Stimulated activated naive CD8-positive, alpha-beta T cell treated with anti-CD3 and anti-CD28 coated beads, Interleukin-15, Interleukin-2, amounts not matched to agents 100 ng/mL and 50 ng/mL, for 24 hours (primary cell): ENCODE data around the gene MYO5C.

Experiments
- H3K27ac Mint-ChIP-seq: one replicate; pipeline ENCODE4 v1.8.0; 2021; ENCODE audit warnings: mild to moderate bottlenecking, mixed read lengths
- H3K27me3 Mint-ChIP-seq: one replicate; pipeline ENCODE4 v1.8.0; 2021; ENCODE audit warnings: mixed read lengths
- H3K36me3 Mint-ChIP-seq: one replicate; pipeline ENCODE4 v1.8.0; 2021; ENCODE audit warnings: low read depth, mixed read lengths
- H3K4me1 Mint-ChIP-seq: one replicate; pipeline ENCODE4 v1.8.0; 2021; ENCODE audit warnings: low read depth, mixed read lengths
- H3K4me3 Mint-ChIP-seq: one replicate; pipeline ENCODE4 v1.8.0; 2021; ENCODE audit warnings: mild to moderate bottlenecking, mixed read lengths
- H3K9me3 Mint-ChIP-seq: one replicate; pipeline ENCODE4 v1.8.0; 2021; ENCODE audit warnings: mixed read lengths

MYO5C gene

GRCh38 chr15:52225230-52225629 is 70.4 kb downstream of the MYO5C start:
- H3K36me3 Mint-ChIP-seq, result no peaks in the 10 kb centered on the region
- no peaks in the 10 kb centered on the region for H3K9me3 Mint-ChIP-seq
- no peaks in the 10 kb centered on the region for H3K27me3 Mint-ChIP-seq
- H3K4me1 Mint-ChIP-seq, result peaks cover 20% of the 10 kb centered on the region
- no peak overlapping the region for H3K4me3 Mint-ChIP-seq
- no peak overlapping the region for H3K27ac Mint-ChIP-seq

GRCh38 chr15:52224211-52224610 is 71.4 kb downstream of the MYO5C start:
- Mint-ChIP-seq H3K27ac (no peak overlapping the region), H3K4me1 (peaks cover 20% of the 10 kb centered on the region), H3K9me3 (no peaks in the 10 kb centered on the region), H3K27me3 (no peaks in the 10 kb centered on the region), H3K4me3 (no peak overlapping the region), H3K36me3 (no peaks in the 10 kb centered on the region)

GRCh38 chr15:52221730-52222129 is 73.9 kb downstream of the MYO5C start:
- Mint-ChIP-seq H3K36me3 (no peaks in the 10 kb centered on the region), H3K4me3 (peak overlapping the region; percentile 76), H3K27me3 (no peaks in the 10 kb centered on the region), H3K4me1 (peaks cover 20% of the 10 kb centered on the region), H3K9me3 (no peaks in the 10 kb centered on the region), H3K27ac (peak overlapping the region; percentile 83)

- H3K27me3 Mint-ChIP-seq, result no peaks in the 10 kb centered on the region
- H3K36me3 Mint-ChIP-seq, result no peaks in the 10 kb centered on the region
- no peaks in the 10 kb centered on the region for H3K9me3 Mint-ChIP-seq
- peak overlapping the region; percentile 83 for H3K27ac Mint-ChIP-seq
- peak overlapping the region; percentile 76 for H3K4me3 Mint-ChIP-seq
- peaks cover 20% of the 10 kb centered on the region for H3K4me1 Mint-ChIP-seq
Observed at GRCh38 chr15:52220937-52221660, 74.5 kb downstream of the MYO5C start.

GRCh38 chr15:52220251-52220650 is 75.4 kb downstream of the MYO5C start:
- Mint-ChIP-seq H3K4me3 (no peak overlapping the region), H3K9me3 (no peaks in the 10 kb centered on the region), H3K36me3 (no peaks in the 10 kb centered on the region), H3K27me3 (no peaks in the 10 kb centered on the region), H3K27ac (no peak overlapping the region), H3K4me1 (peaks cover 20% of the 10 kb centered on the region)

- Mint-ChIP-seq H3K9me3 (no peaks in the 10 kb centered on the region), H3K4me3 (no peak overlapping the region), H3K36me3 (no peaks in the 10 kb centered on the region), H3K27ac (no peak overlapping the region), H3K27me3 (no peaks in the 10 kb centered on the region), H3K4me1 (peaks cover 20% of the 10 kb centered on the region)
Observed at GRCh38 chr15:52218816-52219215, 76.8 kb downstream of the MYO5C start.

- Mint-ChIP-seq H3K4me3 (no peak overlapping the region), H3K27ac (no peak overlapping the region), H3K4me1 (peaks cover 20% of the 10 kb centered on the region), H3K36me3 (no peaks in the 10 kb centered on the region), H3K27me3 (no peaks in the 10 kb centered on the region), H3K9me3 (no peaks in the 10 kb centered on the region)
Observed at GRCh38 chr15:52218371-52218770, 77.2 kb downstream of the MYO5C start.

- H3K9me3 Mint-ChIP-seq, result no peaks in the 10 kb centered on the region
- no peak overlapping the region for H3K27ac Mint-ChIP-seq
- H3K4me1 Mint-ChIP-seq, result peaks cover 15% of the 10 kb centered on the region
- no peaks in the 10 kb centered on the region for H3K36me3 Mint-ChIP-seq
- no peaks in the 10 kb centered on the region for H3K27me3 Mint-ChIP-seq
- H3K4me3 Mint-ChIP-seq, result no peak overlapping the region
Observed at GRCh38 chr15:52217186-52217585, 78.4 kb downstream of the MYO5C start.

GRCh38 chr15:52214553-52214952 is 81.1 kb downstream of the MYO5C start:
- Mint-ChIP-seq H3K4me1 (no peaks in the 10 kb centered on the region), H3K27me3 (no peaks in the 10 kb centered on the region)

GRCh38 chr15:52213206-52213605 is 82.4 kb downstream of the MYO5C start:
- no peaks in the 10 kb centered on the region for H3K36me3 Mint-ChIP-seq
- H3K9me3 Mint-ChIP-seq, result no peaks in the 10 kb centered on the region
- H3K27me3 Mint-ChIP-seq, result no peaks in the 10 kb centered on the region
- H3K27ac Mint-ChIP-seq, result no peak overlapping the region
- H3K4me1 Mint-ChIP-seq, result no peaks in the 10 kb centered on the region
- H3K4me3 Mint-ChIP-seq, result no peak overlapping the region

More at GRCh38 chr15:52214553-52214952, 81.1 kb downstream of the MYO5C start:
- no peaks in the 10 kb centered on the region for H3K36me3 Mint-ChIP-seq
- no peak overlapping the region for H3K27ac Mint-ChIP-seq
- no peaks in the 10 kb centered on the region for H3K9me3 Mint-ChIP-seq
- H3K4me3 Mint-ChIP-seq, result no peak overlapping the region

GRCh38 chr15:52208306-52208946 is 87.2 kb downstream of the MYO5C start:
- no peaks in the 10 kb centered on the region for H3K27me3 Mint-ChIP-seq
- no peaks in the 10 kb centered on the region for H3K4me1 Mint-ChIP-seq
- H3K4me3 Mint-ChIP-seq, result no peak overlapping the region
- H3K36me3 Mint-ChIP-seq, result no peaks in the 10 kb centered on the region
- H3K9me3 Mint-ChIP-seq, result no peaks in the 10 kb centered on the region
- H3K27ac Mint-ChIP-seq, result no peak overlapping the region

- Mint-ChIP-seq H3K4me1 (no peaks in the 10 kb centered on the region), H3K36me3 (no peaks in the 10 kb centered on the region), H3K4me3 (no peak overlapping the region), H3K27ac (no peak overlapping the region), H3K27me3 (no peaks in the 10 kb centered on the region), H3K9me3 (no peaks in the 10 kb centered on the region)
Observed at GRCh38 chr15:52207191-52207590, 88.4 kb downstream of the MYO5C start.

- H3K27ac Mint-ChIP-seq, result no peak overlapping the region
- no peaks in the 10 kb centered on the region for H3K27me3 Mint-ChIP-seq
- H3K9me3 Mint-ChIP-seq, result no peaks in the 10 kb centered on the region
- H3K4me1 Mint-ChIP-seq, result no peaks in the 10 kb centered on the region
- H3K36me3 Mint-ChIP-seq, result no peaks in the 10 kb centered on the region
- H3K4me3 Mint-ChIP-seq, result no peak overlapping the region
Observed at GRCh38 chr15:52206446-52206845, 89.2 kb downstream of the MYO5C start.

GRCh38 chr15:52204657-52205056 is 90.9 kb downstream of the MYO5C start:
- Mint-ChIP-seq H3K27me3 (no peaks in the 10 kb centered on the region), H3K27ac (no peak overlapping the region), H3K4me3 (no peak overlapping the region), H3K9me3 (no peaks in the 10 kb centered on the region), H3K4me1 (no peaks in the 10 kb centered on the region), H3K36me3 (no peaks in the 10 kb centered on the region)

- Mint-ChIP-seq H3K4me3 (no peak overlapping the region), H3K9me3 (no peaks in the 10 kb centered on the region), H3K36me3 (no peaks in the 10 kb centered on the region), H3K4me1 (no peaks in the 10 kb centered on the region), H3K27me3 (no peaks in the 10 kb centered on the region), H3K27ac (no peak overlapping the region)
Observed at GRCh38 chr15:52200831-52201365, 94.7 kb downstream of the MYO5C start.
